ENCODE data around the gene CFAP47. TPM values are rescaled to one million over a fixed set of nuclear protein-coding genes. Genes with fewer than 3 reads are reported as not detected.

The CFAP47 gene
- total RNA-seq, 1 donor from 2014 or later, result 0.54 TPM

Other genes with a start within 250 kb of the CFAP47 start
- gene MAGEB16, start 121.4 kb upstream of the CFAP47 start, total RNA-seq, result not detected in 3 replicates

Data from mesothelial cell of epicardium (in vitro differentiated cells).